ENCODE data around the gene CHMP1A.

Gene CHMP1A

DNA sequence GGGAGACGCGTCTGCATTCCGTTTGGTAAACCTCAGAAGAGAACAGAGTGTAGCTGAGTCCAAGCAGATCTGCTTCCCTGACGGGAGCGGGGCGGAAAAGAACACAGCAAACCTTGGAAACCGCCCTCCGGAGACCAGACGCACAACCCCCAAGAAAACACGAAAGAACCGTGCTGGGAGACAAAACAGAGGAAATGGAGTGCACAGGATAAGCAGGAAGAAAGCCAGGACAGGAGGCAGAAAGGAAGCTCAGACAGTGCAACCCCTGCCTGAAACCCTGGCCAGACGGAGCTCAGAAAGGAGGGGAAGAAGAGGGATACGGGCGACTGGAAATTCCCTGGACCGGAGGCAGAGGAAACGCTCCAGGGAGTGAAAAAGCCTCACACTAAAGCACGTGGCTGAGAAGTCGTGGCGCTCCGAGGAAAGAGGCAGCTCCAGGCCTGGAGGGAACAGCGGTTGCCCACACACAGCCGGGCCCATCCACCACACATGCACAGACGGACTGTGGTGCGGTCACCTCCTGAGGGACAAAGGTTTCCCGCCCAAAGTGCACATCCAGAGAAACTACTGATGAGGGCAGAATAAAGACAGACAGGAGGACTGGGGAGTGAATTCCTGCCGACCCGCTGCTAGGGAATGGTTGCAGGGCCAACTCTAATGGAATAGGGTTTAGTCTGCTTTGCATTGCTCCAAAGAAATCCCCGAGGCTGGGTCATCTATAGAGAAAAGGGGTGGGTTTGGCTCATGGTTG is 33.8 kb downstream of the CHMP1A start:
- DNase-seq (ENCODE audit: low read depth), result no peak

DNA sequence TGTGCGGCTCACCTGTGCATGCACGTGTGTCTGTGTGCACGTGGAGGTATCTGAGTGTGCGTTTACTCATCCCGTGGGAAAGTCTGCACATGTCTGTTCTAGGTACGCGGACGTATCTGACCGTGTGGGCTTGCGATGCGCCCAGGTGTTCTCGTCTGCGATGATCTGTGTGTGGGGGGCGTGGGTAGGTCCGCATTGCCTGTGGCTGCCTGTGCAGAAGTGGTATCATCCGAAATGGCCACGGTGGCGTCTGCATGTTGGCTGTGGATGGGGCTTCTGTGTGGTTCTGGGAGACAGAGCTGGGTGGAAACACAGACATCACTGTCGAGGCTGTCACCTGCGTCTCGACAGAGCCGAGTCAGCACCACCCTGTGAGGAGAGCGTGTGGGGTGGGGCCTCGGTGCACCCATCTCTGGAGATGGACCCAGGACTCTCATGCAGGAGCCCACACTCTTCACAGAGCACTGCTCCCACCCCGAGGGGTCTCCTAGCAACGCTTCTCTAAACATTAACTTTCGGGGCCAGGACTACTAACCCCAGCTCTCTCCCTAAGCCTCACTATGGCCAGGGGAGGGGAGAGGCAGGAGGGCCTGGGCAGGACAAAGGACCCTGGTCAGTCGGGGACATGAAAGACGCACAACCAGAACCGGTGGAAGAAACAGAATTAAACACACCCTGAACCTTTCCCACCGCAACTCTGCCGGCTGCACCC is 35.7 kb downstream of the CHMP1A start:
- DNase-seq (ENCODE audit: low read depth), result no peak

DNA sequence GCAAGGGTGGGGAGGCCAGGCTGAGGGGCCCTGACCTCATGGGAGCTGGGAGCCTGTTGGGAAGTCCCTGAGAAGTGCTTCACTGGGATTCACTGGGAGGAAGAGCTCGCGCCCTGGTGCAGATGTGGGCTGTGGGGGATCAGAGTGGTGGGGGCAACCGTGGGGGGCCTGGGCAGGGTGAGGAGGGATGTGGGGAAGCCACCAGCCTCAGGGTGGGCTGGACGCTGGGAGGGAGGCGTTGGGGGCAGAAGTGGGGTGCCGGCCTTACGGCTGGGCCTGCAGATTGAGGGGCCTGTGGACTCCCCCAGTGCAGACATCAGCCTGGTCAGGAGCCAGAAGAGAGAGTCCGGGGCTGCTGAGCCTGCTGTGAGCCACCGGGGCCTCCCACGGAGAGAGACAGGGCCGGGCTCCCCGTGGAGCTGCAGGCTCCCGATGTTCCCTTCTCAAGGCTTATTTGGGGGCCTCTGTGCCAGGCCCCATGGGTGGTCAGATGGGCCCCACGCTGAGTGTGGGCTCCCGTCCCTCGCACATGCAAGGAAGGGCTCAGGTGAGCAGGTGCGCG is 36.3 kb downstream of the CHMP1A start:
- DNase-seq (ENCODE audit: low read depth), result no peak

GRCh38 chr16:89620406-89620841 is 37.1 kb downstream of the CHMP1A start:
- DNase-seq (ENCODE audit: low read depth), result no peak

DNA sequence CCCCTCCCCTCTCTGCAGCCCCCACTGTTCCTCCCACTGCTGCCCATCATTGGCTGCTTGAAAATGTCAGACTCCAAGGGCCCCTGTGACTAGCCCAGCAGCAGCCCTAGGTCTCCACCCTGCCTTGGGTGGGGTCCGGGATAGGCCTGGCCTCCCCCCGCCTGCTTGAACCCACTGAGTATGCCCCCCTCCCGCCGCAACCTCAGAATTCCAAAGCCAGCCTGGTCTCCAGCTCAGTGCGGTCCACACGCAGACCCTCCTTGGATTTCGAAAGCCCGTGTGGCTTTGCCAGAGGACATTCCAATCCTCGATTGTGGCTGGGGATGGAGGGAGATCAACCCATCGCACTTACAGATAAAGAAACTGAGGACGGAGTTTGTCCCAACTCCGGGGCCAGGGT is 37.7 kb downstream of the CHMP1A start:
- no peak for DNase-seq (ENCODE audit: low read depth)

- DNase-seq (ENCODE audit: low read depth), result no peak
Measured at GRCh38 chr16:89618109-89618998, 39.2 kb downstream of the CHMP1A start.

GRCh38 chr16:89617036-89617435 is 40.5 kb downstream of the CHMP1A start:
- DNase-seq (ENCODE audit: low read depth), result no peak

DNA sequence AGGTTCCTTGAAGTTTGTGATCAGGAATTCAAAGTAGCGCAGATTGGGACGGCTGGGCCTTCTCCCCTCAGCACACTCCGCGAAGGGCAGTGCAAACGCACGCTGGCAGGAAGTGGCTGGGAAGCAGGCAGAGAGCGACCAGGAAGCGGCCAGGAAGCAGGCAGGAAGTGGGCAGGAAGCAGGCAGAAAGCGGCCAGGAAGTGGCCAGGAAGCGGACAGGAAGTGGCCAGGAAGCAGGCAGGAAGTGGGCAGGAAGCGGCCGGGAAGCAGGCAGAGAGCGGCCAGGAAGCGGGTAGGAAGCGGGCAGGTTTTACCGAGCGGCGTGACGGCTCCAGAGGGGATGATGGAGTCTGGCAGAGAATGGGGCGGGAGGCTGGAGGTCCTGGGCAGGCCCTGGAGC is 40.9 kb downstream of the CHMP1A start:
- DNase-seq (ENCODE audit: low read depth), result no peak

GRCh38 chr16:89615596-89616090 is 41.9 kb downstream of the CHMP1A start:
- DNase-seq (ENCODE audit: low read depth), result no peak

DNA sequence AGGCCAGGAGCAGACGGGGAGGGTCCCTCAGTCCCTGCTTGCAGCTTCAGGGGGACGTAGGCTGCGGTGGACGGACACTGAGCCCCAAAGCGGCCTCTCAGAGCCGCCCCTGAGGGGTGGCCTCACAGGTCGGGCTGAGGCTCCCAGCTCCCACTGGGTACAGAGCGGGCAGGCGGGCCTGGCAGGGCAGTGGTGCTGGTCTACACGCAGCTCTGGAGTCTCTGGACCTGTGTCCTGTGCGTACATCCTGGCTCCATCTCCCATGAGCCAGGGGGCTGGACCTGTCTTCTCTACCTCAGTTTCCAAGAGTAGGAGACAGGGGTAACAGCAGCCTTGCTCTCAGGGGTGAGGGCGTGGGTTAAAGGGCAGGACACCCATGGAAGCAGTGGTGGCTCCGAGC is 42.3 kb downstream of the CHMP1A start:
- no peak for DNase-seq (ENCODE audit: low read depth)

DNA sequence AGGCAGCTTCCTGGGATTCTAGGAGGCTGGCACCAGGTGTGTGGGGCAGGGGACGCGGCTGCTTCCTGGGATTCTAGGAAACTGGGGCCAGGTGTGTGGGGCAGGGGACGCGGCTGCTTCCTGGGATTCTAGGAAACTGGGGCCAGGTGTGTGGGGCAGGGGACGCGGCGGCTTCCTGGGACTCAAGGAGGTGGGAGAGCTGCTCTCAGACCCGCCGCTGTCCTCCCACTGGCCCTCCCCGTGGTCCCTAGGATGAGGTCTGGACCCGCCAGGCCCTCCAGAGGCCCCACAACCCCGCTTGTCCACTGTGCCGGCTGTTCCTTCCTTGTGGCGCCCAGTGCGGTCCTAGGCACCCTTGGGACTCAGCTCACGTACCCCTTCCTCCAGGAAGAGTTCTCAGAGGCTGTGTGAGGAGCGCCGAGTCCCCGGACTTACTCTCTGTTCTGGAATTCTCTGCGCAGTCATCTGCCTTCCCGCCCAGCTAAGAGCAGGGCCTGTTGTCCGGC is 43.5 kb downstream of the CHMP1A start:
- no peak for DNase-seq (ENCODE audit: low read depth)

DNA sequence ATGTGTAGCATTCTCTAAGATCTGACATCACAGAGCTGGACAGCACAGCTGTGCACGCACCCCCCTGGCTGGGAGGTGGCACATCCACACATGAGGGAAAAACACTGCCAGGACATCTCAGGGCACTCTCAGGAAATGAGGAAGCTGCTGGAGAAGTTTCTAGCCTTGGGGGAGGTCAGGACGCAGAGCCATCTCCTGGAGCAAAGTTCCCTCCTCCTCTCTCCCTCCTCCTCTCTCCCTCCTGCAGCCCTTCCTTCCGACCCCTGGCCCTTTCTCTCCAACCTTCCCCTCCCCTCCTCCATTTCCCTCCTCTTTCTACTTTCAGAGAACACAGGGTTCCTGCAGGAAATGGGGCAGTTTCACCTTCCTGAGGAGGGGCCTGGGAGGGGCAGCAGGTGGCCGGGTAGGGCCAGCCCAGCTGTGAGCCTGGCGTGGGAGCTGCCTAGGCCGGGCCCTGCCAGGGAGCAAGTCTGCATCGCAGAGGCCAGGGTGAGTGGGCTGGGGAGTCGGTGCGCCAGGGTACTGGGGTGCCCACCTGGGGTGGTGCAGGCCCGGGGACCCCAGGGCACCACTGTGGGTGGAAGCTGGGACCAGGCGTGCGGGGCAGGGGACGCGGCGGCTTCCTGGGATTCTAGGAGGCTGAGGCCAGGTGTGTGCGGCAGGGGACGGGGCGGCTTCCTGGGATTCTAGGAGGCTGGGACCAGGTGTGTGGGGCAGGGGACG is 44.1 kb downstream of the CHMP1A start, which contains the start of gene DPEP1:
TSS of gene DPEP1 (plus strand) at position 412 of the 723 bp plus-strand sequence. CDS start 16,769 bp downstream, outside the sequence.
- DNase-seq (ENCODE audit: low read depth), result no peak

DNA sequence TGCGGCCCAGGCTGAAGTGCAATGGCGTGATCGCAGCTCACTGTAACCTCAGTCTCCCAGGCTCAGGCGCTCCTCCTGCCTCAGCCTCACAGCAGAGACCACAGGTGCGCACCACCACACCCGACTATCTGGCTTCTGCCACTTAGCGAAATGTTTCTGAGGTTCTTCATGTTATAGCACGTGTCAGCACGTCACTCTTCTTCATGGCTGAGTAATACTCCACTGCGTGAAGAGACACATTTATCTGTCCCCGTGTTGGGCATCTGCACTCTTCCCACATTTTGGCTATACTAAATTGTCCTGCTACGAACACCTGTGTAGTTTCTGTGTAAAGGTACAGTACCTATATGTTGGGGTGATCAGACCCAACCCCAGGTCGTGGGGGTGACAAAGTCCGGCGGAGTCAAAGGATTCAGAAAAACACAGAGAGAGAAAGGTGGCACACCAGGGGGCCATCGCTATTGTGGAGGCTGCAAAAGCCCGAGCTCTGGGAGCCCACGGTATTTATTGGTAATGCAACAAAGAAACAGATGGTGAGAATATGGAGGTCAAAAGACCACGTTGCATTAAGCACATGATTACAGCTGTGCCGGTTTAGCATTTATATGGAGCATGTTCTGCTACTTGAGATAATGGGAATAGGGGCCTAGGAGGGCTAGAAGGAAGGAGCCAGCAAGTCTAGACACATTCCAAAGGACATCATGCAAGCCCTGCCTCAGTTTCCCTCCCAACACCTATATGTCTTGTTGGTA is 44.9 kb downstream of the CHMP1A start:
- no peak for DNase-seq (ENCODE audit: low read depth)

- no peak for DNase-seq (ENCODE audit: low read depth)
Measured at GRCh38 chr16:89610108-89610453, 47.4 kb downstream of the CHMP1A start.

GRCh38 chr16:89607937-89608740 is 49.4 kb downstream of the CHMP1A start:
- DNase-seq (ENCODE audit: low read depth), result no peak

- no peak for DNase-seq (ENCODE audit: low read depth)
Measured at GRCh38 chr16:89607453-89607852, 50.1 kb downstream of the CHMP1A start.

- no peak for DNase-seq (ENCODE audit: low read depth)
Measured at GRCh38 chr16:89606006-89606405, 51.5 kb downstream of the CHMP1A start.

DNA sequence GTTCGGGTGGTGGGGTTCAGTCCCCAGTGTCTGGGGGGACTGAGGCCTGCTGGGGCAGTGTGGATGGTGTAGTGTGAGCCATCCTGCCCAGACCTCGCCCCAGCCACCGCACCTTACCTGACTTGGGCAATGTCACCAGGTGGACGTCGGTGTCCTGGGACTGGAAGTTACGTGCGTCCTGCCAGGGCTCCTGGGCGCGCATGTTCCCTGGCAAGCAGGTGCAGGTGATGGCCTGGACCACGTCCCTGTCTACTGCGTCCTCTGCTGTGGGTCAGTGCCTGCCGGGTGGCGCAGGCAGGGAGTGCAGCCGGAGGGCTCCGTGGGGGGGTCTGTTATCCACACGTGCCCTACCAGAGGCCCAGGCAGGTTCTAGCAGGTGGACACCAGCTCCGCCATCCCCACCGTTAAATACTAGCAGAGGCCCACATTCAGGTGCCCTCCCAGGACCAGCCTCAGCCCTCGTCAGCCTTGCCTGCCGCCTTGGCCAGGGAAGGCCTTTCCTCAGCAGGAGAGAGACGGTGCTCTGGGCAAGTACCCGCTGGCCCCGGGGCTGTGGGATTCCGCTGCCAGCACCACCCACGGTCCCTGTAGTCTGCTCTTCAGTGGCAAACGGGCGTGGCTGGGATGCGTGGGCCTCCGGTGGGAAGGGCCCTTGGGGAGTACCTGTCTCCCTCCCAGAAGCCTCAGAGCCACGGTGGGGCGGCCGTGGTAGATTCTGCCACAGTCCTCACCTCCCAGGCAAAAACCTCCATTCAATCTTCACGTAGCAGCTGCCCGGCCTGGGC is 52.1 kb downstream of the CHMP1A start:
- DNase-seq (ENCODE audit: low read depth), result no peak

GRCh38 chr16:89604764-89605163 is 52.7 kb downstream of the CHMP1A start:
- no peak for DNase-seq (ENCODE audit: low read depth)

Measured in stimulated activated CD8-positive, alpha-beta memory T cell treated with anti-CD3 and anti-CD28 coated beads, Interleukin-7, amount 100 ng/mL, for 24 hours (primary cell).